Embryonic facial prominence (tissue), 1 donor: ENCODE results near the gene PMPCA.
"Not testable (repeated sequence)": the region's sequence is repeated elsewhere in the genome, so short reads cannot be mapped to it uniquely, and the experiment has no call there.

ENCODE experiments used
- DNase-seq: peaks from one replicate; pipeline ENCODE4 v3.0.0-alpha.2; 2016; ENCODE audit errors: extremely low spot score

The PMPCA gene

DNA sequence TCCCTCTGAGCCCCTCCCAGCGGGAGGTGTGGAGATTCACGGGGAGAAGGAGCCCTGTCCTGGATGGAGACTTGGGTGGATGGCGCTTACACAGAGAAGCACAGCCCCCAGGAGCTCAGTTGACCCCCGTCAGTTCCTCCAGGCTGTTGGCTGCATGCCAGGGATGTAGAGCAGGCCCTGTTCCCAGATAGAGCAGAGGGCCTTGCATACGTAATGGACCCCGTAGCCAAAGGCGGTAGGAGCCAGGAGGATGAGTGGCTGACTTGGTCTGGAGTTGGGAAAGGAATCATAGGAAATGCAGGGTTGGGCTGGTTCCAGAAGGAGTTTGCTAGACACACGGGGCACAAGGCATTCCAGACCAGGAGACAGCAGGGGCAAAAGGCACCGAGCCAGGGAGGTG lies 2.5 kb downstream of the PMPCA start:
- no peak for DNase-seq

- no peak for DNase-seq
Measured at GRCh38 chr9:136416427-136416826, 6.0 kb downstream of the PMPCA start.

- no peak for DNase-seq
Measured at GRCh38 chr9:136416914-136417313, 6.5 kb downstream of the PMPCA start.

GRCh38 chr9:136418182-136419091 lies 8.0 kb downstream of the PMPCA start:
- DNase-seq = no peak

GRCh38 chr9:136419092-136419420 lies 8.6 kb downstream of the PMPCA start:
- DNase-seq = no peak

- DNase-seq = no peak
Measured at GRCh38 chr9:136421791-136422190, 11.3 kb downstream of the PMPCA start.

DNA sequence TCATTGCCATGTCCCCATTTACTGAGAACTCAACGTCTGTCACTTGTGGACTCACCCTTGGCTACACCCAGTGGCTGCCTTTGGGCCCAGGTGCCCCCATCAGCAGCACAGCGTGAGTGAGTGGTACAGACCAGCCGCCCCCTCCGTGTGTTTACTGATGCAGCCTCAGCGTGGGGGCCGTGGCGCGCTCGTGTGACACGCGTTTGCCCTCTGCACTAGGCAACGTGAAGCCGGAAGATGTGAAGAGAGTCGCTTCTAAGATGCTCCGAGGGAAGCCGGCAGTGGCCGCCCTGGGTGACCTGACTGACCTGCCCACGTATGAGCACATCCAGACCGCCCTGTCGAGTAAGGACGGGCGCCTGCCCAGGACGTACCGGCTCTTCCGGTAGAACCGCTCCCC lies 12.4 kb downstream of the PMPCA start:
- DNase-seq = no peak

DNA sequence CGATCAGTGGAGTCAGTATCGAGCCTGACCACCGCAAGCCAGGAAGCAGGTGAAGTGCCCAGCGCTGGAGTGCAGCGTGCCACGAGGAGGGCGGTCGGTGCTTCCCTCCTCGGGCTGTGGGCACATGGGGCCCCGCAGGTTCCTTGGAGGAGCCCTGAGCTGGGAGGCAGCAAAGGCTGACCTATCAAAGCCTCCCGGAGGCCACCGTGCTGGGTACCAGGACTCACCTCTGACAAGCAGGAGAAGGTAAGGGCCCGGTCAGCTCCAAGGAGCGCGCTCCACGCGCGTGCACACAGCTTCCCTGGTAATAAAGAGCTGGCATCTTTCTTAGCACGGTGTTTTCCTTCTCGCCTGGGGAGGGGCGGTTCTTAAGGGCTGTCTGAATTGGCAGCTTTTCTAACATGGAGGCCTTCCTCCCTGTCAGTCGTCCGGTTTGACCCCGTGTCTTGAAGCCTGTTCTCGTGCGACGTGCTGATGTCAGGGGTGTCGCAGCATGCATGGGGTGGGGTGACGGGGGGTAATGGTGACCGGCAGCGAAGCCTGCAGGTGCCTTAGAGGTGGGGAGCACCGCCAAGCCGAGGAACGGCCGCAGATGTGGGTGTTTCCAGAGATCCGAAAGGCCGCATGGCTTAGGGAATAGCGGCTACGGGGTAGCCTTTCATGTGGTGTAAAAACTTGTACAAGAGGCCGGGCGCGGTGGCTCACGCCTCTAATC lies 13.1 kb downstream of the PMPCA start:
- DNase-seq = no peak

DNA sequence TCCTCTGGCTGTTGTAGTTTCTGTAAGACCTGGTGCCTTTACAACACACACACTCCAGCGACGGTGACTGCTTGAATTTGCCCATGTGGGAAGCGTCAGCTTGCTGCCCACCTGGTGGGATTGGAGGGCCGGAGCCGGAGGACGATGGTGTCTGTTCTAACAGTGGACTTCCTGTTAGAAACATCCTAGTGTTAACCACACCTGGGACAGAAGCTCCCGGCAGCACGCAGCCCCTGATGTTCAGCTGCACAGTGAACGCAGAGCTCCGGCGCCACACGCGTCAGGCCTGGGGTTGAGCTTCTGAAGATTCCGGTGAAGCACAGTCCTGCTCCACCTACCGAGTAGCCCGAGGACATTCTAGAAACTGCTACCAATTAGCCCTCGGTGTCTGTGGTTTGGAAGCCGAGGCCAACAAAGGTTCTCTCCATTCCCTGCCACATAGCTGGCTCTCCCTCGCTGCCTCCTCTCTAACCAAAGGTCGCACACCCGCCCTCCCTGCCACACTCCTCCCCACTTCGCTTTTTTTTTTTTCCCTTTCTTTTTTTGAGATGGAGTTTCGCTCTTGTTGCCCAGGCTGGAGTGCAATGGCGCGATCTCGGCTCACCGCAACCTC lies 14.4 kb downstream of the PMPCA start:
- DNase-seq = no peak

- DNase-seq = not testable (repeated sequence)
Measured at GRCh38 chr9:136425367-136425766, 14.9 kb downstream of the PMPCA start.

GRCh38 chr9:136426787-136427186 lies 16.3 kb downstream of the PMPCA start:
- DNase-seq = no peak

DNA sequence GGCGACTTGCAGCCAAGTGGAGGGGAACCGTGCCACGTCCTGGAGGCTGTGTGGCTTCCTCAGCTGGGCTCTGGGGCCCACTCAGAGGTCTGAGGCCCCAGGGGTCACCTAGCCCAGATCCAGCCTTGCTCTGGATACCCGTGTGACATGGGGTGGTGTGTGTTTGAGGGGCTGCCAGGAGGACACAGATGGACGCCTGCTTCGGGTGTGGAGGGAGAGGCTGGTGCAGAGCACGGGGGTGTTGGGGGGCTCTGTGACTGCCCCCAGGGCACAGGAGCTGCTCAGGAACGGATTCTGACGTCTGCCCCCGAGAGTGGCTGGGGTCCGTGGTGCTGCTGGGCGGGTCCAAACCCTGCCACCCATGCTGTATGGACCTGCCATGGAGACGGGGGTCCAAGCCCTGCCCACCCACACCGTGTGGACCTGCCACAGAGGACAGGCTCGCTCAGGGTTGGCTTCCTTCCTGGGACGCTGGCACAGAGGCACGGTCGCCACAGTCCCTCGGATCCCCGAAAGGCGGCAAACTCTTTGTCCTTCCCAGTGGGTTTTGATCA lies 18.7 kb downstream of the PMPCA start:
- no peak for DNase-seq

GRCh38 chr9:136429683-136430491 lies 19.4 kb downstream of the PMPCA start:
- no peak for DNase-seq

- DNase-seq = no peak
Measured at GRCh38 chr9:136430588-136431234, 20.3 kb downstream of the PMPCA start.

DNA sequence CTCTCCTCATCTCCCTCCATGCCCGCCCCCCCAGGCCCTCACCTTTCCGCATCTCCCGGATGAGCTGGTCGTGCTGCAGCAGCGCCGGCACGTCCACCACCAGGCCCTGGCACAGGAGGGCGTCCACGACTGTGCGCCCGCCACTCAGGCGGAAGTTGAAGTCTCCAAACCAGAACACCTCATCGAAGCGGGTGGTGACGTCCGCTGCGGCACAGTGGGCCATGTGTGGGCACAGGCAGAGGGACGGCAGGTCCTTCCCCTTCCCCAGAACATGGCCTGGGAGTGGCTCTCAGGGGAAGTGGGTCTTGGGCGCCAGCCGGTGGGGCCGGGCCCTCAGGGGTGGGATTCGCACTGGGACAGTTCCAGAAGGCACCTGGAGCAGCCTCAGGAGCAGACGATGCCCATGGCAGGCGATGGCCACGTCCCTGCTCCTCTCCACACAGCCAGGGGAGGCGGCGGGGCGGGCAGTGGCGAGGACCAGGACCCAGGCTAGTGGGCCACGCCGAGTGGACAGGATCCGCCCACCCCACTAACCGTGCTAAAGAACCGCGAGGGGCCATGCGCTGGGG lies 21.4 kb downstream of the PMPCA start:
- no peak for DNase-seq

GRCh38 chr9:136432591-136432990 lies 22.1 kb downstream of the PMPCA start:
- DNase-seq = no peak

DNA sequence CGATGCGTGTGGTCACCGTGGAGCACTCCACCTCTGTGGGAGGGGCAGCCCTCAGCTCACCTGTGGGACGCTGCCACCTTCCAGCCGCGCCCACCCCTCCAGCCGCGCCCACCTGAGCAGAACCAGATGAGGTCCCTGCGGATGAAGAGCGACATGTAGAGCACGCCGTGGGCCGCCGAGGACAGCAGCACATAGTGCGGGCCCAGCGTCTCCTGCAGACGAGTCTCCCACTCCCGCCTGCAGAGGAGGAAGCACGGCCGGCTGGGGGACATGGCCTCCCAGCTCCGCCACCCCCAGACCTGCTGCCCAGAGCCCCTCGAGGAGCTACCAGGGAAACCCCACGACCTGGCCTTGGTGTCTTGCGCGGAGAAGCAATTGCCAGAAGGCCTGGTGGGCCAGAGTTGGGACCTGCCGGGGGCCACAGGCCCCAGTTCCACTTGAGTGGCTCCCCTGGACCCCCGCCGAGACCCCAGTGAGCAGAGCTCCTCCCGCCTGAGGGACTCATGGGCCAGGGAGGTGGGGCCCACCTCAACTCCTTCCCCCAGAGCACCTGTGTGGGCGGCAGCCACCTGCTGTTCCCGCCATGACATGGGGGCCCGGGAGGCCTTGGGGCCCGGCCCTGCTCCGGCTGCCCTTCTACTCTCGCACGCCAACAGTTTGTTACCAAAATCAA lies 22.7 kb downstream of the PMPCA start:
- no peak for DNase-seq

DNA sequence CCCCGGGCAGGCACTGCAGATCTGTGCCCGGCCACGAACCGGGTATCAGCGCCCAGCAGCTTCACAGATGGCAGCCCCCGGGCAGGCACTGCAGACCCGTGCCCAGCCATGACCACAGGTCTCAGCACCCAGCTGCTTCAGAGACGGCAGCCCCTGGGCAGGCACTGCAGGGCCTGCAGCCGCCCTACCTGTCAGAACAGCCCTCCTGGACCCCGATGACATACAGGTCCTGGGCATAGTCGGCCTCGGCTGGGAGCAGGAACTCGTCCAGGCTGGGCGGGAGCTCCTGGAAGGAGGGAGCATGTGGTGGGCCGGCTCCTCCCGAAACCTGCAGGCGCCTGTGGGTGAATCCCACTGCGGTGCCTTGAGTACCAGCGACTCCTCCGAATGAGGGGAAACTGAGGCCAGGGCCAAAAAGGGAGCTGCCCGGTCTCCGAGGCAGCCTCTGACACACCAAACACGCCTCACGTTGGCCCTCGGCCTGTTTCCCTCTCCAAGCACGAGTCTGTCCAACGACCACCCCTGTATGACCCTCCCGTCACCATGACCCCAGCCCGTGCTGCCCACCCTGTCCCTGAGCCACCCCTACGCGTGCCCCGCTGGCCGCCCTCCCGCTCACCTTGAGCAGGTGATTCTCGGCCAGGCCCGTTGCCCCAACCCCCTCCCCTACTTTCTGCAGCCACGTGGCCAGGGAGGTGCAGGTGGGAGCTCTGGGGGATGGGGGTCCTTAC lies 23.6 kb downstream of the PMPCA start:
- DNase-seq = no peak

DNA sequence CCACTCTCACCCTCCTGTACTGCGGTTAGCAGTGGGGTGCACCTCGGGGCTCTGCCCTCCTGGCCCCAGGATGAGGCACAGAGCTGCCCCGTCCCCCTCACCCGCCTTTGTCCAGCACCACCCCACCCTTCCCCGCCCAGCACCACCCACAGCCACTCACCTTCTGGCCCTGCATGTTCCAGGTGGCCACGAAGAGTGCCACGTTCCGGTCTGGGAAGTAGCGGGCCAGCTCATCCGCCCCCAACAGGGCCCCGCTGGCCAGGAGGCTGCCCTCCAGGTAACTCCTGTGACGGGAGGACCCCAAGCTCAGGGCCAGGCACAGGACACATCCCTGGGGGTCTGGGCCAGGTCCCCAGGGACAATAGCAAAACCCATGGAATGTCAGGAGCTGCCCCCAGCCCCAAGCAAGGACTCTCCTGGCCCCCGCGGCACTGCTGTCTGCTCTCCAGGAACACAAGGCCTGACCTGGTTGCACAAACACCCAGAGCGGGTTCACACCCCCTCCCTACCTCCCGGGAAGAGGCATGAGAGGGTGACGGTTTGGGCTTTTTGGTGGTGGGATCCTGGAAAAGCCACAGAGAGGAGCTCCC lies 24.2 kb downstream of the PMPCA start:
- no peak for DNase-seq
